Astrocyte of the spinal cord (primary cell): ENCODE measurements around the gene PIEZO2.

Experiments
- DNase-seq: peaks from one replicate; pipeline ENCODE4 v3.0.0; 2011; ENCODE audit warnings: low read depth, low spot score
- H3K4me3 ChIP-seq: 2 replicates; pipeline ENCODE4 v1.5.1; 2011; ENCODE audit warnings: low read depth, mild to moderate bottlenecking, low read length, moderate library complexity
- in situ Hi-C: cut with HindIII; loops from 2 replicates; pipeline ENCODE4 v1.10.0; 2017; ENCODE audit warnings: low sequenced_read_pairs
- TF ChIP-seq, protein P1 (sequence below): IDR thresholded peaks from 2 replicates; pipeline ENCODE4 v1.5.1; 2012; ENCODE audit warnings: low read depth, mild to moderate bottlenecking, low read length, inconsistent platforms

PIEZO2 gene

DNA sequence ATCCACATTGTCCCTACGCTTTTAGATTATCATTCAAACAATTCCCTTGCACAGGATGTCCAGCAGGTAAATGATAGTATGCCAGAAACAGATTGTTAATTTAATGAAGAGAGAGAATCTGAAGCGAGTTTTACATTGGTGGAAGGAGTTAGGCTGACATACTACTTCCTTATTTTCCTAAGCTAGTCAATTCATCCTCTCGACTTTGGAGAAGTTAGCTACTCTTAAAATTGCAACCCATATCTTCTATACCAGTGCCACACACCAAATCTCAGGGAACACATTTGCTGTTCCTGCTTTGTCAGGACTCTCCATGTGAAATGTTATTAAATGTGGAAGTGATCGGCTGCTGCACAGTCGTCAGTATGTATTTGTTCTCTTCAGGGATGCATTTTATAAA lies 374.3 kb downstream of the PIEZO2 start:
- in situ Hi-C loops = no loop called here
- no peak for DNase-seq
- H3K4me3 ChIP-seq = no peak overlapping the region
- TF ChIP-seq, protein P1, sequence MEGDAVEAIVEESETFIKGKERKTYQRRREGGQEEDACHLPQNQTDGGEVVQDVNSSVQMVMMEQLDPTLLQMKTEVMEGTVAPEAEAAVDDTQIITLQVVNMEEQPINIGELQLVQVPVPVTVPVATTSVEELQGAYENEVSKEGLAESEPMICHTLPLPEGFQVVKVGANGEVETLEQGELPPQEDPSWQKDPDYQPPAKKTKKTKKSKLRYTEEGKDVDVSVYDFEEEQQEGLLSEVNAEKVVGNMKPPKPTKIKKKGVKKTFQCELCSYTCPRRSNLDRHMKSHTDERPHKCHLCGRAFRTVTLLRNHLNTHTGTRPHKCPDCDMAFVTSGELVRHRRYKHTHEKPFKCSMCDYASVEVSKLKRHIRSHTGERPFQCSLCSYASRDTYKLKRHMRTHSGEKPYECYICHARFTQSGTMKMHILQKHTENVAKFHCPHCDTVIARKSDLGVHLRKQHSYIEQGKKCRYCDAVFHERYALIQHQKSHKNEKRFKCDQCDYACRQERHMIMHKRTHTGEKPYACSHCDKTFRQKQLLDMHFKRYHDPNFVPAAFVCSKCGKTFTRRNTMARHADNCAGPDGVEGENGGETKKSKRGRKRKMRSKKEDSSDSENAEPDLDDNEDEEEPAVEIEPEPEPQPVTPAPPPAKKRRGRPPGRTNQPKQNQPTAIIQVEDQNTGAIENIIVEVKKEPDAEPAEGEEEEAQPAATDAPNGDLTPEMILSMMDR = no peak

DNA sequence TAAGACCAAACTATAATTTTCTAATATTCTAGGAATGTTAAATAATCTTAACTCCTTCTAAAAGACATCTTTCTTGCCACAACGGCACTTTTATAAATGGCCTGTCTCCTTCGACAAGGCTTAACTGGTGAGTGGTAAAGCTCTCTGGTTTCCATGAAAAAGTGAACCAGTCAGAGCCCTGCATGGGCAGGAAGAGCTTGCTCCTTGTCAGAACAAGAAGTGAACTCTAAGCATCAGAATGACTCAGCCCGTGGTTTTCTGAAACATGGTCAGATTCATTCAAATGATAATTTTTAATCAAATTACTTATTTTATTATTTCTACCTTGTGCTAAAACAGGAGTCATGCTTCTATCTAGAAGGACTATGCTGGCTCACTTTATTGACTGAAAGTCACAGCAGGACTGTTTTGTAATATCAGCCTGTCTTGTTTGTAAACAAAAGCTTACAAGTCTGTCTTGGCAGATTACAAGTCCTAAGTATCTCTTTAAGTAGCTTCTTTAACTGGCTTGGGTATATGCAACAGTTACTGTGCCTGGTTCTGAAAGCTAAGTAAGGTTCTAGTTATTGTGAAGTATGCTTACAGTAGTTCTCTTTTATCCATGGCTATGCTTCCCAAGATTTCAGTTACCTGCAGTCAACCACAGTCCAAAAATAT lies 378.2 kb downstream of the PIEZO2 start:
- H3K4me3 ChIP-seq = no peak overlapping the region
- DNase-seq = peak; percentile 14
- in situ Hi-C loops = no loop called here
- TF ChIP-seq, protein P1 = no peak

GRCh38 chr18:10770264-10770663 lies 379.1 kb downstream of the PIEZO2 start:
- H3K4me3 ChIP-seq = no peak overlapping the region
- DNase-seq = no peak
- TF ChIP-seq, protein P1 = no peak
- in situ Hi-C loops = no loop called here

DNA sequence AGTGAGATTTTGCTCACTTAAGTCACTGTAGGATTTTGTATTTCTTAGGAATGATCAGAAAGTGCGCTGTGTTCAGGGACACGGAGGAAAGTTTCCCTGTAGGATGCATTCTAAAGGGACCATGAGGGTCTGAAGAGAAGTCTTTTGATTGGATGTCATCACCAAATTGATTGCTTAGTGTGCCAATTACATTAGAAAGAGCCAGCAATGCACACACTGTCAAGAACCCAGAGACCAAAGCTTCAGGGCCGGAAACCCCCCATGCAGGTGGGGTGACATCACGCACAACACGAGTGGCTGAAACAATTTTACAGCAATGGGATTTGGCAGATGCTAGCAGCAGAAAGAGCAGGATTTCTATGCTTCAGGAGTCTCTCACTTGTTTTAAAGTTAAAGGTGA lies 381.1 kb downstream of the PIEZO2 start:
- DNase-seq = no peak
- in situ Hi-C loops = no loop called here
- no peak overlapping the region for H3K4me3 ChIP-seq
- TF ChIP-seq, protein P1 = no peak

GRCh38 chr18:10767658-10768057 lies 381.7 kb downstream of the PIEZO2 start:
- TF ChIP-seq, protein P1 = no peak
- no peak overlapping the region for H3K4me3 ChIP-seq
- no peak for DNase-seq
- in situ Hi-C loops = no loop called here

DNA sequence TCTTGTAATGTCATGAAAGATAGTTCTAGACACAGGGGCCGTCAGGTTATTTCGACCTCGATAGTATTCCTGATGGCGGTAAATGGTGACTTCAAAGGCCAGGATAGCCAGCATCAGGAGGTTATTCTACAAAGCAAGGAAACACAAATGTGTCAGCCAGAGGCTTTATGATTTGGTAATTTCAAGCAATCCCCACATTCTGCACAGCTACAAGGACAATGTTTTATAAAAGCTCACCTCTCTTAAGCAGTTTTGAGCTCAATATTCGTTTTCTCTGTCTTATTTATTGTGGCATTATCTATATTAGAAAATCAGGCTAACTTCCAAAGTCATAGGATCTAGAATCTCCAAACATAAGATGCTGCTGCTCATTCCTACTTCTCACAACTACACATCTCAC lies 388.4 kb downstream of the PIEZO2 start:
- H3K4me3 ChIP-seq = no peak overlapping the region
- in situ Hi-C loops = no loop called here
- TF ChIP-seq, protein P1 = no peak
- DNase-seq = no peak
